ENCODE results near the gene RTL1.

RTL1 gene

GRCh38 chr14:100903672-100904185, at the start of gene RTL1:
Gene RTL1, minus strand, starts transcription at chr14:100903722. Its CDS starts 18,934 bp downstream, at chr14:100884788.
- no peak for DNase-seq (ENCODE audit: low read depth in 2 of 2)

- DNase-seq (ENCODE audit: low read depth in 2 of 2): no peak
These were observed 46.5 kb upstream of the RTL1 start for GRCh38 chr14:100950024-100950423.

- no peak for DNase-seq (ENCODE audit: low read depth in 2 of 2)
These were observed 40.5 kb upstream of the RTL1 start for GRCh38 chr14:100944052-100944451.

- DNase-seq (ENCODE audit: low read depth in 2 of 2): no peak
These were observed 26.7 kb upstream of the RTL1 start for GRCh38 chr14:100930270-100930669.

GRCh38 chr14:100915560-100915959, 12.0 kb upstream of the RTL1 start:
- no peak for DNase-seq (ENCODE audit: low read depth in 2 of 2)

- no peak for DNase-seq (ENCODE audit: low read depth in 2 of 2)
These were observed 11.1 kb upstream of the RTL1 start for GRCh38 chr14:100914597-100915021.

- no peak for DNase-seq (ENCODE audit: low read depth in 2 of 2)
These were observed 8.3 kb upstream of the RTL1 start for GRCh38 chr14:100911665-100912316.

GRCh38 chr14:100910888-100911664, 7.6 kb upstream of the RTL1 start:
- DNase-seq (ENCODE audit: low read depth in 2 of 2): no peak

- DNase-seq (ENCODE audit: low read depth in 2 of 2): no peak
These were observed 5.9 kb upstream of the RTL1 start for GRCh38 chr14:100909439-100909838.

- no peak for DNase-seq (ENCODE audit: low read depth in 2 of 2)
These were observed 3.7 kb upstream of the RTL1 start for GRCh38 chr14:100907240-100907639.

- no peak for DNase-seq (ENCODE audit: low read depth in 2 of 2)
These were observed 2.9 kb upstream of the RTL1 start for GRCh38 chr14:100906420-100906819.

GRCh38 chr14:100905166-100905565, 1.6 kb upstream of the RTL1 start:
- DNase-seq (ENCODE audit: low read depth in 2 of 2): no peak

- no peak for DNase-seq (ENCODE audit: low read depth in 2 of 2)
These were observed 975 bp upstream of the RTL1 start for GRCh38 chr14:100904307-100905087.

- DNase-seq (ENCODE audit: low read depth in 2 of 2): no peak
These were observed 421 bp downstream of the RTL1 start for GRCh38 chr14:100903134-100903468.

GRCh38 chr14:100902295-100903133, 1.0 kb downstream of the RTL1 start:
- DNase-seq (ENCODE audit: low read depth in 2 of 2): no peak

- no peak for DNase-seq (ENCODE audit: low read depth in 2 of 2)
These were observed 1.9 kb downstream of the RTL1 start for GRCh38 chr14:100901391-100902183.

- DNase-seq (ENCODE audit: low read depth in 2 of 2): no peak
These were observed 2.6 kb downstream of the RTL1 start for GRCh38 chr14:100900837-100901390.

- no peak for DNase-seq (ENCODE audit: low read depth in 2 of 2)
These were observed 3.4 kb downstream of the RTL1 start for GRCh38 chr14:100899884-100900771.
